ENCODE measurements around the gene AQP4.

AQP4 gene

DNA sequence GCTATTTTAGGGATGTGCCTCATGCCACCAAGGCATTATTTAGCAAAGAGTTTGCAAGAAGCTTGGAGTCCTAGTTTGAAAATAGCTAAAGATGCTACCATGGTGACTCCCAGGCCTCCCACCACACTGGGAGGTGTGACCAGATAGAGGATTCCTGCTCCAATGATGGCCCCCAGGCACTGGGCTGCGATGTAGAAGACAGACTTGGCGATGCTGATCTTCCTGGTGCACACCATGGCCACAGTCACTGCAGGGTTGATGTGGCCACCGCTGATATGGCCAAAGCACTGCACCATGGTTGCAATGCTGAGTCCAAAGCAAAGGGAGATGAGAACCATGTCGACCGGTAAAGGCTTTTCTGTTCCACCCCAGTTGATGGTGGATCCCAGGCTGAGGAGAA is 3.4 kb downstream of the AQP4 start:
- H3K27ac Mint-ChIP-seq = no peak overlapping the region
- H3K27me3 Mint-ChIP-seq (ENCODE audit: low read depth, poor library complexity) = peaks cover 48% of the 10 kb centered on the region
- peaks cover 41% of the 10 kb centered on the region for H3K4me1 Mint-ChIP-seq
- TF ChIP-seq, protein P1, sequence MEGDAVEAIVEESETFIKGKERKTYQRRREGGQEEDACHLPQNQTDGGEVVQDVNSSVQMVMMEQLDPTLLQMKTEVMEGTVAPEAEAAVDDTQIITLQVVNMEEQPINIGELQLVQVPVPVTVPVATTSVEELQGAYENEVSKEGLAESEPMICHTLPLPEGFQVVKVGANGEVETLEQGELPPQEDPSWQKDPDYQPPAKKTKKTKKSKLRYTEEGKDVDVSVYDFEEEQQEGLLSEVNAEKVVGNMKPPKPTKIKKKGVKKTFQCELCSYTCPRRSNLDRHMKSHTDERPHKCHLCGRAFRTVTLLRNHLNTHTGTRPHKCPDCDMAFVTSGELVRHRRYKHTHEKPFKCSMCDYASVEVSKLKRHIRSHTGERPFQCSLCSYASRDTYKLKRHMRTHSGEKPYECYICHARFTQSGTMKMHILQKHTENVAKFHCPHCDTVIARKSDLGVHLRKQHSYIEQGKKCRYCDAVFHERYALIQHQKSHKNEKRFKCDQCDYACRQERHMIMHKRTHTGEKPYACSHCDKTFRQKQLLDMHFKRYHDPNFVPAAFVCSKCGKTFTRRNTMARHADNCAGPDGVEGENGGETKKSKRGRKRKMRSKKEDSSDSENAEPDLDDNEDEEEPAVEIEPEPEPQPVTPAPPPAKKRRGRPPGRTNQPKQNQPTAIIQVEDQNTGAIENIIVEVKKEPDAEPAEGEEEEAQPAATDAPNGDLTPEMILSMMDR (IDR thresholded peaks at IDR 0.05) = no peak
- peak overlapping the region; percentile 84 for H3K4me3 Mint-ChIP-seq
- H3K36me3 Mint-ChIP-seq (ENCODE audit: low read depth) = no peaks in the 10 kb centered on the region
- no peak for DNase-seq
- no peaks in the 10 kb centered on the region for H3K9me3 Mint-ChIP-seq

DNA sequence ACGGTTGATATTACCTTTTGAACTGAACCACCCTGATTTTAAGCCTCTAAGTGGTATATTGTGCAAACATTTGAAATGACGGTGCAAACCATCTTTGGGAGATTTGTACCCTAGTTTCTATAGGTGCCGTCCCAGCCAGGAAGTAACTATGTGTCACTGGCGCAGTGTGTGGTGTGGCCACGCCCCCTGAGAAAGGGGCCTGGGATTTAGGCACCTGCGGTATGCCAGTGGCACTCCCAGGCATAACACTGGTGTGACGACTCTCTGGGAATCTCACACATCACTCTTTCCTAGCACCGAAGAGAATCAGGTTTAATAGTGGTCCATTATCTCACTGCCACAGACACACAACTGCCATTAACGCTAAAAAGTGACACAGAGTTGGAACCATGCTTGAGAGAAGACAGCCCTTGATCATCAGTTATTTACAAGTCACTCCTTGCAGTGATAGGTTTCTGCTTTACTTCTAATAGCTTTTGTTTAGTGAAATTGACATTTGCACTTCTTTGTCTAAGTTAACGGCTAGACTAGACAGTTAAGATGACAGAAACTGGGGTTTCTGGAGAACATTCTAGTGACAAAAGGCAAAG is 11.1 kb downstream of the AQP4 start:
- H3K27me3 Mint-ChIP-seq (ENCODE audit: low read depth, poor library complexity) = peaks cover 3% of the 10 kb centered on the region
- H3K9me3 Mint-ChIP-seq = peaks cover 5% of the 10 kb centered on the region
- no peak for DNase-seq
- H3K36me3 Mint-ChIP-seq (ENCODE audit: low read depth) = no peaks in the 10 kb centered on the region
- TF ChIP-seq, protein P1 (IDR thresholded peaks at IDR 0.05) = no peak
- H3K27ac Mint-ChIP-seq = no peak overlapping the region
- no peaks in the 10 kb centered on the region for H3K4me1 Mint-ChIP-seq
- H3K4me3 Mint-ChIP-seq = no peak overlapping the region

DNA sequence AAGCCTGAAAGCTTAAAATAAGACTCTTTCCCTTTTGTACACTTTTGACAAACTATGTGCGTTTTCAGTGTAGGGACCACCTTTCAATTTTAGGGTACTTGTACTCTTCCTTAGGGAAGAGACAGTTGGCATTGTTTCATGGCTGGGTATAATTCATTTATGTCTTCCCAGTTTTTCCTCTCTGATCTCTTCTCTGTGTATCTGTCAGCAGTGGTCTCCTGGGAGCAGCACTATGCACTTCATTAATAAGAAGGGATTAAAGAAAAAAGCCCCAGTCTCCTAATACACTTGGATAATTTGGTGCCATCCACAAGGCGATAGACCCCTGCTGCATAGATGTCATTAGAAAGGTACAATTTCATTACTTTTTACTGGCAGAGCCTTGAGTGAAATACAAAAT is 12.1 kb downstream of the AQP4 start:
- TF ChIP-seq, protein P1 (IDR thresholded peaks at IDR 0.05) = no peak
- Mint-ChIP-seq H3K4me1 (no peaks in the 10 kb centered on the region), H3K36me3 (ENCODE audit: low read depth) (no peaks in the 10 kb centered on the region), H3K27ac (no peak overlapping the region), H3K4me3 (no peak overlapping the region), H3K27me3 (ENCODE audit: low read depth, poor library complexity) (no peaks in the 10 kb centered on the region), H3K9me3 (peaks cover 5% of the 10 kb centered on the region)
- DNase-seq = no peak

DNA sequence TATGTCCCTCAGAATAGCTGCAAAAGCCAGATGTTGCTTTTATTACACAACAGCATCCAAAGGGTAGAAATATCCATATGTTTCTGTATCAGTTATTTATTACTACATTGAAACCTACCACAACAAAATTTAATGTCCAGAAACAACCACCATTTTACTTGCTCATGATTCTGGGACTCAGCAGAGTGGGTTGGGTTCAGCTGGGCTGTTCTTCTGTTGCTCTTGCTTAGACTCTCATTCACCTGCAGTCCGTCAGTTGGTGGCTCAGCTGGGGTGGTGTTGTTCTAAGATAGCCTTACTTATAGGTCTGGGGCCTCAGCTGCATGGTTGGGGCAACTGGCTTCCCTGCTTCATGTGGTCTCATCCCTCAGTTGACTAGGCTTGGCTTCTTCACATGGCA is 21.7 kb downstream of the AQP4 start:
- Mint-ChIP-seq H3K4me1 (no peaks in the 10 kb centered on the region), H3K27me3 (ENCODE audit: low read depth, poor library complexity) (no peaks in the 10 kb centered on the region), H3K4me3 (no peak overlapping the region), H3K27ac (no peak overlapping the region), H3K9me3 (peaks cover 11% of the 10 kb centered on the region), H3K36me3 (ENCODE audit: low read depth) (no peaks in the 10 kb centered on the region)
- DNase-seq = no peak
- TF ChIP-seq, protein P1 (IDR thresholded peaks at IDR 0.05) = no peak

DNA sequence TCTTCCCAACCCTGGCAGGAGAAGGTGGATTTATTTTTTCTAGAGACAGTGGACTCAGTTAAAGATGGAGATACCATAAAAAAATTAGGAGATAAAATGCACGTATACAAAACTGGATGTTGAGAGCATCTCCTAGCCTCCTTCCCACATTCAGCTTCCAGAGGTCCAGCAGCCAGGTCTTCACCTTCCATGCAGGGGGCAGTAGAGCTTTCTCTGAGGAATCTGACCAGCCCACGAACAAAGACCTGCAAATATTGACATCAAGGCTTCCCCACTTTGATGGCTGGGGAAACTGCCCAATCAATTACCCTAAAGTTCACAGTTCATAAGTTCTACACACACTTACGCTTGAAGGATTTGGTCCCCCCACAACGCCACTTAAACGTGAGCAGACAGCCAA is 24.5 kb downstream of the AQP4 start:
- H3K4me3 Mint-ChIP-seq = no peak overlapping the region

DNA sequence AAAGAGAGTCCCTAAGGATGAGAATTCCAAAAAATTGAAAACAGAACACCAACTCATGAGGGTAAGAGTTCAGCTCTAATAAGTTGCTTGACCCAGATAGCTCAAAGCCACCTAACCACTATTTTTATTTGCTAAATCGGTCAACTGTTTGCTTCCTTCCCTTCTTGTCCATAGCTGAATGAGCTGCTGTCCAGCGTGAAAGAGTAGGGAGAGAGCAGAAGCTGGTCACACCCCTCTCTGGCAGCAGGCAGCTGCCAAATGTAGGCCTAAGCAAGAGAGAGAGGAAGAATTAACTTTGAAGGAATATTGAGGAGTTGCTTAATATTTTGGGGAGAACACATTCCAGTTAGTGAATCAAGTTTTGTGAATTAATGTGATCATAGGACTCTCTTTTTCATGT is 25.9 kb downstream of the AQP4 start:
- Mint-ChIP-seq H3K4me1 (no peaks in the 10 kb centered on the region), H3K27ac (no peak overlapping the region), H3K27me3 (ENCODE audit: low read depth, poor library complexity) (no peaks in the 10 kb centered on the region), H3K4me3 (no peak overlapping the region), H3K36me3 (ENCODE audit: low read depth) (no peaks in the 10 kb centered on the region), H3K9me3 (peaks cover 6% of the 10 kb centered on the region)
- TF ChIP-seq, protein P1 (IDR thresholded peaks at IDR 0.05) = no peak
- no peak for DNase-seq

More for the DNA sequence above, 24.5 kb downstream of the AQP4 start:
- peaks cover 11% of the 10 kb centered on the region for H3K9me3 Mint-ChIP-seq
- no peak overlapping the region for H3K27ac Mint-ChIP-seq
- no peak for DNase-seq
- H3K27me3 Mint-ChIP-seq (ENCODE audit: low read depth, poor library complexity) = no peaks in the 10 kb centered on the region
- TF ChIP-seq, protein P1 (IDR thresholded peaks at IDR 0.05) = no peak
- H3K4me1 Mint-ChIP-seq = no peaks in the 10 kb centered on the region
- H3K36me3 Mint-ChIP-seq (ENCODE audit: low read depth) = no peaks in the 10 kb centered on the region

All from nephron progenitor cell (in vitro differentiated cells).